ENCODE data around the gene CRACR2A.
A peak's percentile ranks its signal among the peaks of the same experiment; 100 is the strongest.

Gene CRACR2A

GRCh38 chr12:3655328-3655900 lies 97.5 kb downstream of the CRACR2A start:
- DNase-seq (ENCODE audit: insufficient read length, low spot score): no peak
- peak; percentile 33 for TF ChIP-seq CTCF (IDR thresholded peaks at IDR 0.05; ENCODE audit: insufficient read depth, missing control alignments)
- no peak for FAIRE-seq

- TF ChIP-seq CTCF (IDR thresholded peaks at IDR 0.05; ENCODE audit: insufficient read depth, missing control alignments): no peak
- DNase-seq (ENCODE audit: insufficient read length, low spot score): no peak
- FAIRE-seq: no peak
These were observed 101.1 kb downstream of the CRACR2A start for GRCh38 chr12:3651585-3652424.

GRCh38 chr12:3647504-3647903 lies 105.4 kb downstream of the CRACR2A start:
- TF ChIP-seq CTCF (IDR thresholded peaks at IDR 0.05; ENCODE audit: insufficient read depth, missing control alignments): no peak
- DNase-seq (ENCODE audit: insufficient read length, low spot score) (no peak), FAIRE-seq (no peak)

GRCh38 chr12:3646561-3647241 lies 106.2 kb downstream of the CRACR2A start:
- TF ChIP-seq CTCF (IDR thresholded peaks at IDR 0.05; ENCODE audit: insufficient read depth, missing control alignments): no peak
- FAIRE-seq (no peak), DNase-seq (ENCODE audit: insufficient read length, low spot score) (no peak)

- DNase-seq (ENCODE audit: insufficient read length, low spot score): no peak
- TF ChIP-seq CTCF (IDR thresholded peaks at IDR 0.05; ENCODE audit: insufficient read depth, missing control alignments): no peak
- no peak for FAIRE-seq
These were observed 107.8 kb downstream of the CRACR2A start for GRCh38 chr12:3645091-3645490.

DNA sequence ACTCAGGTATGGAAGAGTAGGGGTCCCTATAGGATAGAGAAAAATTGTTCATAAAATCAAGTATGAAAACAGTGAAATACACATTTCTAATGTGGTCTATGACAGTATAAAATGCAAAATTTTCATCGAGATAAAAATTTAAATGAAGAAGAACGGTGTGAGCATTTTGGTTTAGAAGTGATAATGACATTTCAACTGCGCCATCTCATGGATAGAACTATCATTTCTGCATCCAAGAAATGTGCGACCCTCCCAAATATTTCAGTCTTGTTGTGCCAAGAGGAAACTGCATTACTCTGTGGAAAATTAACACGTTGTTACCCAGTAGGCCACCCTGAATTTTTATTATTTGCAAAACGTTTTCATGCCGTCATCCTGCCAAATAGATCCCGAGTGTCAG lies 108.8 kb downstream of the CRACR2A start:
- DNase-seq (ENCODE audit: insufficient read length, low spot score) (no peak), FAIRE-seq (no peak)
- peak; percentile 21 for TF ChIP-seq CTCF (IDR thresholded peaks at IDR 0.05; ENCODE audit: insufficient read depth, missing control alignments)

Data from D721Med (cell line).